Hepatocyte (in vitro differentiated cells): ENCODE data around the gene ZBTB22. TPM values are rescaled to one million over a fixed set of nuclear protein-coding genes. Genes with fewer than 3 reads are reported as not detected.

Experiments used
- DNase-seq: peaks from one replicate; pipeline ENCODE4 v3.0.0-alpha.2; 2016; ENCODE audit warnings: low spot score
- H2AFZ ChIP-seq: fragments of 200-600 bp; sonication (generic); 2 replicates; pipeline ENCODE4 v1.6.0; 2016; ENCODE audit warnings: antibody characterized with exemption, mild to moderate bottlenecking
- H3K27ac ChIP-seq: fragments of 200-600 bp; sonication (generic); 2 replicates; pipeline ENCODE4 v1.5.1; 2016; ENCODE audit warnings: mild to moderate bottlenecking
- H3K27me3 ChIP-seq: fragments of 200-600 bp; sonication (generic); 2 replicates; pipeline ENCODE4 v1.6.1; 2016
- H3K36me3 ChIP-seq: fragments of 200-600 bp; sonication (generic); replicated peaks from 2 replicates; pipeline ENCODE4 v1.5.1; 2016; ENCODE audit warnings: low read depth; ENCODE audit not compliant: insufficient read depth
- H3K4me1 ChIP-seq: fragments of 200-600 bp; sonication (generic); 2 replicates; pipeline ENCODE4 v1.5.1; 2016; ENCODE audit warnings: mild to moderate bottlenecking, moderate library complexity; ENCODE audit not compliant: insufficient read depth
- H3K4me2 ChIP-seq: fragments of 200-600 bp; sonication (generic); 2 replicates; pipeline ENCODE4 v1.6.0; 2016
- H3K4me3 ChIP-seq: fragments of 200-600 bp; sonication (generic); 2 replicates; pipeline ENCODE4 v1.5.1; 2016; ENCODE audit warnings: mild to moderate bottlenecking
- H3K79me2 ChIP-seq: fragments of 200-600 bp; sonication (generic); 2 replicates; pipeline ENCODE4 v1.6.0; 2017; ENCODE audit warnings: mild to moderate bottlenecking
- H3K9me2 ChIP-seq: fragments of 200-600 bp; sonication (generic); replicated peaks from 2 replicates; pipeline ENCODE4 v1.6.0; 2017; ENCODE audit warnings: mild to moderate bottlenecking; ENCODE audit not compliant: insufficient read depth
- H3K9me3 ChIP-seq: fragments of 200-600 bp; sonication (generic); 2 replicates; pipeline ENCODE4 v1.5.1; 2016; ENCODE audit warnings: low read depth, mild to moderate bottlenecking
- H4K20me1 ChIP-seq: fragments of 200-600 bp; sonication (generic); 2 replicates; pipeline ENCODE4 v1.6.0; 2016; ENCODE audit warnings: mild to moderate bottlenecking; ENCODE audit not compliant: insufficient read depth, poor library complexity, severe bottlenecking
- CTCF ChIP-seq: fragments of 200-600 bp; sonication (generic); IDR thresholded peaks from 2 replicates; pipeline ENCODE4 v1.5.1; 2016; ENCODE audit warnings: antibody characterized with exemption, mild to moderate bottlenecking; ENCODE audit not compliant: poor library complexity
- EZH2 ChIP-seq: fragments of 200-600 bp; sonication (generic); IDR thresholded peaks from 2 replicates; pipeline ENCODE4 v1.6.1; 2016; ENCODE audit warnings: antibody characterized with exemption, mild to moderate bottlenecking, borderline replicate concordance
- EZH2phosphoT487 ChIP-seq: fragments of 200-600 bp; sonication (generic); IDR thresholded peaks from one replicate; pipeline ENCODE4 v1.6.1; 2018; ENCODE audit warnings: antibody characterized with exemption, mild to moderate bottlenecking, low read depth, moderate library complexity; ENCODE audit not compliant: unreplicated experiment, severe bottlenecking
- WGBS: methylation state at CpG from one replicate; pipeline ENCODE4 v1.1.6; 2016; ENCODE audit warnings: low lambda C conversion rate; ENCODE audit errors: missing lambda C conversion rate; 5-methylcytosine and 5-hydroxymethylcytosine counted together
- polyA plus RNA-seq: library from polyadenylated mRNA; unstranded; fragments of >200 nt; fragmentation: Nextera tagmentation; extraction: Ambion mirVana; gene quantifications from 2 replicates; pipeline ENCODE4 v1.2.1, GENCODE V29; 2016
- total RNA-seq: library from RNA; depleted of rRNA; stranded (reverse); fragments of >200 nt; gene quantifications from 2 replicates; pipeline ENCODE4 v1.2.3, GENCODE V29; 2014

Gene ZBTB22
- total and polyA plus RNA-seq, 2 experiments from 2014 or later: 23.2 to 23.4 TPM

- no peak for DNase-seq
- H4K20me1 ChIP-seq: no peaks in the 10 kb centered on the region
- peaks cover 31% of the 10 kb centered on the region for H3K79me2 ChIP-seq
- H3K36me3 ChIP-seq: no peaks in the 10 kb centered on the region
- H3K4me3 ChIP-seq: peak overlapping the region; percentile 24
- TF ChIP-seq CTCF (no peak), EZH2phosphoT487 (no peak), EZH2 (no peak)
- peak overlapping the region; percentile 78 for H3K4me2 ChIP-seq
- peak overlapping the region; percentile 35 for H3K27ac ChIP-seq
- H3K9me2 ChIP-seq: no peaks in the 10 kb centered on the region
- H3K4me1 ChIP-seq: peaks cover 14% of the 10 kb centered on the region
- H3K27me3 ChIP-seq: no peaks in the 10 kb centered on the region
- H2AFZ ChIP-seq: no peak overlapping the region
- 87% methylated on average over 18 of the region's 19 CpGs for WGBS
- no peaks in the 10 kb centered on the region for H3K9me3 ChIP-seq
These were observed 733 bp downstream of the ZBTB22 start for GRCh38 chr6:33316603-33317418.

GRCh38 chr6:33315793-33316602 lies 1.5 kb downstream of the ZBTB22 start:
- no peaks in the 10 kb centered on the region for H3K36me3 ChIP-seq
- no peak for TF ChIP-seq CTCF
- TF ChIP-seq EZH2: no peak
- WGBS: 97% methylated on average over 17 of the region's 17 CpGs
- no peaks in the 10 kb centered on the region for H3K9me3 ChIP-seq
- H3K4me2 ChIP-seq: no peak overlapping the region
- no peak overlapping the region for H3K27ac ChIP-seq
- H3K27me3 ChIP-seq: no peaks in the 10 kb centered on the region
- no peak overlapping the region for H3K4me3 ChIP-seq
- H2AFZ ChIP-seq: no peak overlapping the region
- no peaks in the 10 kb centered on the region for H4K20me1 ChIP-seq
- H3K79me2 ChIP-seq: peaks cover 31% of the 10 kb centered on the region
- no peak for DNase-seq
- no peaks in the 10 kb centered on the region for H3K9me2 ChIP-seq
- peaks cover 15% of the 10 kb centered on the region for H3K4me1 ChIP-seq

- H3K79me2 ChIP-seq: peaks cover 31% of the 10 kb centered on the region
- H3K9me3 ChIP-seq: no peaks in the 10 kb centered on the region
- 51% methylated on average over 42 of the region's 47 CpGs for WGBS
- H3K36me3 ChIP-seq: no peaks in the 10 kb centered on the region
- H3K27ac ChIP-seq: peak overlapping the region; percentile 96
- H3K9me2 ChIP-seq: no peaks in the 10 kb centered on the region
- no peak for TF ChIP-seq EZH2
- TF ChIP-seq CTCF: no peak
- no peak for TF ChIP-seq EZH2phosphoT487
- no peaks in the 10 kb centered on the region for H4K20me1 ChIP-seq
- peak overlapping the region; percentile 84 for H3K4me2 ChIP-seq
- H2AFZ ChIP-seq: no peak overlapping the region
- H3K27me3 ChIP-seq: no peaks in the 10 kb centered on the region
- peaks cover 15% of the 10 kb centered on the region for H3K4me1 ChIP-seq
- peak; percentile 79 for DNase-seq
- no peak overlapping the region for H3K4me3 ChIP-seq
These were observed 2.4 kb downstream of the ZBTB22 start for GRCh38 chr6:33314943-33315792.
